Parathyroid adenoma (tissue), 2 donors: Measurements from ENCODE around the gene LECT2.

Experiments used
- H2AFZ ChIP-seq: fragments of 300-600 bp; sonication (generic); one replicate; pipeline ENCODE4 v1.7.0; 2017; ENCODE audit warnings: antibody characterized with exemption, mild to moderate bottlenecking
- H3K27ac ChIP-seq: fragments of 300-600 bp; sonication (generic); one replicate; pipeline ENCODE4 v1.7.0; 2017
- H3K27me3 ChIP-seq: fragments of 300-600 bp; sonication (generic); one replicate; pipeline ENCODE4 v1.7.0; 2017; ENCODE audit warnings: low read length; ENCODE audit not compliant: control insufficient read depth, insufficient read depth
- H3K36me3 ChIP-seq: fragments of 300-600 bp; sonication (generic); one replicate; pipeline ENCODE4 v1.7.0; 2017; ENCODE audit warnings: low read length; ENCODE audit not compliant: control insufficient read depth, insufficient read depth
- H3K4me1 ChIP-seq: fragments of 300-600 bp; sonication (generic); one replicate; pipeline ENCODE4 v1.7.0; 2017; ENCODE audit warnings: control low read depth
- H3K4me2 ChIP-seq: fragments of 300-600 bp; sonication (generic); one replicate; pipeline ENCODE4 v1.7.0; 2017; ENCODE audit warnings: low read length
- H3K4me3 ChIP-seq: fragments of 300-600 bp; sonication (generic); one replicate; pipeline ENCODE4 v1.7.0; 2017; ENCODE audit warnings: low read depth, low read length
- H3K79me2 ChIP-seq: fragments of 300-600 bp; sonication (generic); one replicate; pipeline ENCODE4 v1.7.0; 2017; ENCODE audit warnings: control low read depth
- H3K9ac ChIP-seq: fragments of 300-600 bp; sonication (generic); one replicate; pipeline ENCODE4 v1.7.0; 2017; ENCODE audit warnings: mild to moderate bottlenecking
- H3K9me3 ChIP-seq: fragments of 300-600 bp; sonication (generic); one replicate; pipeline ENCODE4 v1.7.0; 2017; ENCODE audit warnings: low read length; ENCODE audit not compliant: control insufficient read depth
- CTCF ChIP-seq: fragments of 300-600 bp; sonication (generic); IDR thresholded peaks from one replicate; pipeline ENCODE4 v1.7.0; 2017; ENCODE audit warnings: antibody characterized with exemption, mild to moderate bottlenecking
- donor health status: primary hyperparathyroidism.

The LECT2 gene

GRCh38 chr5:135999406-136000139 lies 44.8 kb upstream of the LECT2 start:
- Histone ChIP-seq H3K9ac (no peak overlapping the region), H3K27ac (no peak overlapping the region), H3K4me3 (no peak overlapping the region), H3K9me3 (no peaks in the 10 kb centered on the region), H3K4me2 (no peak overlapping the region), H3K79me2 (no peaks in the 10 kb centered on the region), H3K27me3 (no peaks in the 10 kb centered on the region), H3K36me3 (no peaks in the 10 kb centered on the region), H2AFZ (no peak overlapping the region), H3K4me1 (no peaks in the 10 kb centered on the region)
- no peak for TF ChIP-seq CTCF

- no peaks in the 10 kb centered on the region for H3K36me3 ChIP-seq
- no peaks in the 10 kb centered on the region for H3K27me3 ChIP-seq
- no peak for TF ChIP-seq CTCF
- H3K79me2 ChIP-seq: no peaks in the 10 kb centered on the region
- no peak overlapping the region for H3K27ac ChIP-seq
- no peak overlapping the region for H2AFZ ChIP-seq
- H3K9ac ChIP-seq: no peak overlapping the region
- H3K9me3 ChIP-seq: no peaks in the 10 kb centered on the region
- no peak overlapping the region for H3K4me2 ChIP-seq
- H3K4me3 ChIP-seq: no peak overlapping the region
- no peaks in the 10 kb centered on the region for H3K4me1 ChIP-seq
These were observed 44.1 kb upstream of the LECT2 start for GRCh38 chr5:135998889-135999288.

GRCh38 chr5:135997673-135998335 lies 43.0 kb upstream of the LECT2 start:
- TF ChIP-seq CTCF: no peak
- no peak overlapping the region for H2AFZ ChIP-seq
- no peak overlapping the region for H3K4me2 ChIP-seq
- no peaks in the 10 kb centered on the region for H3K4me1 ChIP-seq
- H3K27ac ChIP-seq: no peak overlapping the region
- no peak overlapping the region for H3K9ac ChIP-seq
- no peaks in the 10 kb centered on the region for H3K36me3 ChIP-seq
- H3K27me3 ChIP-seq: no peaks in the 10 kb centered on the region
- no peaks in the 10 kb centered on the region for H3K9me3 ChIP-seq
- H3K79me2 ChIP-seq: no peaks in the 10 kb centered on the region
- no peak overlapping the region for H3K4me3 ChIP-seq

GRCh38 chr5:135996611-135997010 lies 41.8 kb upstream of the LECT2 start:
- TF ChIP-seq CTCF: no peak
- no peak overlapping the region for H2AFZ ChIP-seq
- no peaks in the 10 kb centered on the region for H3K4me1 ChIP-seq
- H3K9me3 ChIP-seq: no peaks in the 10 kb centered on the region
- H3K27me3 ChIP-seq: no peaks in the 10 kb centered on the region
- H3K9ac ChIP-seq: no peak overlapping the region
- H3K27ac ChIP-seq: no peak overlapping the region
- H3K36me3 ChIP-seq: no peaks in the 10 kb centered on the region
- no peak overlapping the region for H3K4me3 ChIP-seq
- H3K4me2 ChIP-seq: no peak overlapping the region
- no peaks in the 10 kb centered on the region for H3K79me2 ChIP-seq
